HG02870 (cell line): ENCODE measurements around the gene FBRS.

Experiments used
- ATAC-seq: cut with Tn5 transposase; IDR thresholded peaks from one replicate; pipeline ENCODE4 v1.9.1; 2021; ENCODE audit warnings: mild to moderate bottlenecking, moderate library complexity; ENCODE audit not compliant: unreplicated experiment

The FBRS gene

DNA sequence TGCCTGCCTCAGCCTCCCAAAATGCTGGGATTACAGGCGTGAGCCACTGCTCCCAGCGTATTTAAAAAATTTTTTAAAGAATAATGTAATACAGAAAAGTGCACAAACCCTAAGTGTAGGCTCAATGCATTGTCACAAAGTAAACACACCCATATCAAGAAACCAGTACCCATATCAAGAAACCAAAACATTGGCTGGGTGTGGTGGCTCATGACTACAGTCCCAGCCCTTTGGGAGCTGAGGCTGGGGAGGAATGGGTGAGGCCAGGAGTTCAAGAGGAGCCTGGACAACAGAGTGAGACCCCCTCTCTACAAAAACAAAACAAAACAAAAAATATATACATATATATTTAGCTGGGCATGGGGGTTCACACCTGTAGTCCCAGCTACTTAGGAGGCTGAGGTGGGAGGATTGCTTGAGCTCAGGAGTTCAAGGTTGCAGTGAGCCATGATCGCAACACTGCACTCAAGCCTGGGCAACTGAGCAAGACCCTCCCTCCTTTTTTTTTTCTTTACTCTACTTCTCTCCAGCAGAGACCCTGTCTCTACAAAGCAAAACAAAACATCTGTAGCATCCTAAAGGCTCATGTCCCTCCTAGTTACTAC lies 16.8 kb upstream of the FBRS start:
- ATAC-seq = no peak

DNA sequence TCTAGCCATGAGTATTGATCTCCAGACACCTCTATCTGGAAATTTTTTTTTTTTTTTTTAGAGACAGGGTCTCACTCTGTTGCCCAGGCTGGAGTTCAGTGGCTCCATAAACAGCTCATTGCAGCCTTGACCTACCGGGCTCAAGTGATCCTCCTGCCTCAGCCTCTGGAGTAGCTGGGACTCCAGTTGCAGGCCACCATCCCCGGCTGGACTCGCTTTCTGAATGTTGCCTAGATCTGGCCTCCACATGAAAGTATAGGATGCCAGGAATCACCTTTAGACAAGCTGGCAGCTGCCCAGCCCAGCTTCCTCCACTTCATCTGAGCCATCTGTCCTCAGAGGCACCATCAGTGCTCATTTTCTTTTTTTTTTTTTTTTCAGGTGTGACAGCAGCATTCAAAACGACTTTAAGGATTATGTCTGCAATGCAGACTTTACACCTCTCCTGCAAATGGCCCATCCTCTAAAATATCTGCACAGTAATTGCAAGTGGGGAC lies 13.8 kb upstream of the FBRS start:
- ATAC-seq = no peak

DNA sequence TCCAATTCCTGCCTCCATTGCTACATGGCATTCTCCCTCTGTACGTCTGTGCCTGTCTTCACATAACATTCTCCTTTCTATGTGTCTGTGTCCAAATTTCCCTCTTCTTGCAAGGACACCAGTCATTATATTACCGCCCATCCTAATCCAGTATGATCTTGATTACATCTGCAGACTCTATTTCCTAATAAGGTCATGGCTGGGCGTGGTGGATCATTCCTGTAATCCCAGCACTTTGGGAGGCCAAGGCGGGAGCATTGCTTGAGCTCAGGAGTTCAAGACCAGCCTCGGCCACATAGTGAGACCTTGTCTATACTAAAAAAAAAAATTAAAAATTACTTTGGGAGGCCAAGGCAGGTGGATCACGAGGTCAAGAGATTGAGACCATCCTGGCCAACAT lies 12.5 kb upstream of the FBRS start:
- no peak for ATAC-seq

DNA sequence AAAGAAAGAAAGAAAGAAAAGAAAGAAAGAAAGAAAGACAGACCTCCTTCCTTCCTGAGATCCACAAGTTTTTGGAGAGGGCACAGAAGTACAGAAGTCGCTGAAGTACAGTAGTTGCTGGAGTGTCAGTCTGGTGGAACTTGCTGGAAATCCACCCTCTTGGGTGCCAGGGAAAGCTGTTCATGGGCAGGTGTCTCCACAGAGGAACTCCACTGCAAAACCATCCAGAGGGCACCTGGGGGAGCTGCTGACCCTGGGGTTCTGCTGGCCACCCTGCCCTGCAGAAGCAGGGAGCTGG lies 11.0 kb upstream of the FBRS start:
- ATAC-seq = no peak

DNA sequence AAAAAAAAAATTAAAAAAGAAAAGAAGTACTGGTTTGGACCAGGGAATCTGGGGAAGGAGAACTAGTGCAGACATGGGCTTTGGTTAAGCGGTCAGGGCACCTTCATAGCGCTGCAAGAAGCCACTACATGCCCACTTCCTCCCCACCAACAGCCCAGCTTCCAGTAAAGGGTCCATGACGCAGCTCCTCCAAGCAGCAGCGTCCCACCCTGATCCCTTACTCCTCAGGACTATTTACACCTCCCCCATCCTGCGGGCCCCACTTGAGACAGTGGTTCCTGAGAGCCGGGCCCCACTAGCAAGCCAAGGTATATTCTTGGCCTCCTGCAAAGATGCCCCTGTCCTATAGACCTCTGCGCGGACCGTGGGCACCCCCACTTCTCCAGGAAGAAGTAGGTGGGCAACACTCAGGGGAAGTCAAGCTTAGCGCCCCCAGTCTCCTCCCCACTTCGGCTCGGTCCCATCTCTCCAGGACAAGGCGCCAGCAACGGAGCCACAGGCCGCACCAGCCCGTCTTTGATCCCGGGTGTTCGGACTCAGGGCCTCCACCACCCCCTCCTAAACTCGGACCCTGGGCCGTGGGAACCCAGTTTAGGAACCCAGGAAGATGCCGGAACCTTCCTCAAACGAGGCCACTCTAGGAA lies 8.4 kb upstream of the FBRS start:
- no peak for ATAC-seq

DNA sequence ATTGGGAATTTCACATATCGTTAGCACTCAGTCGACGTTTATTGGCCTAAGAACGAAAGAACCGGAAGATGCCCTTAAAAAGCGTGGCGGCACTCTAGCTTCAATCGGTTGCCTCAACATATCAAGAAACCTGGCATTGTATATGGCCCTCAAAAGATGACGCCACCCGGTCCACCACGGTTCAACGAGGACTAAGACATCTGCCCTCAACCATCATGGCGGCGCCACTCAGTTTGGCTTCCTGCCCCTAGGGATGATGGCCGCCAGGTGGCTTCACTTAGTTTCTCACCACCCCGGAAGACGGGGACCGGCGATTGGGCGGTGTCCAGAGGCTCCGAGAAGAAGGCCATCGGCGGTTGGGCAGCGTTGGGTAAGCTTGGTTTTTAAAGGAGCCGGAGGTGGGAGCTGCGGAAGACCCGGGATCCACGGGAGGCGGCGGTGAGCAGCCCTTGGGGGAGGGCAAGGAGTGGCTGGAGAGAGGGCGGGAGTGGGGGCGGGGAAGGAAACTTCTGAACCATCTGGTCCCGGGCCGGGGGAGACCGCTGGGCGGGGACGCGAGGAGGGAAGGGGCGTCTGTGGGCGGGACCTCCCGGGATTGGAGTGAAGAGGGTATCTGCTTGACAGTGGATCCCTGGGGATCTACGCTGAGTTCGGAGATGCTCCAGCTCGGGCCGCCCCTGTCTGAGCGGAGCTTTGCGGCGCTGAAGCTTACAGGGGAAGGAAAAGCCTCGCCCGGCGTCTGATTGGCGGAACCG lies 7.7 kb upstream of the FBRS start, which contains the start of gene PRR14:
Gene PRR14 (plus strand): TSS at position 592 of the 755 bp plus-strand sequence. CDS start 686 bp downstream, outside the sequence.
- ATAC-seq = peak; percentile 60

DNA sequence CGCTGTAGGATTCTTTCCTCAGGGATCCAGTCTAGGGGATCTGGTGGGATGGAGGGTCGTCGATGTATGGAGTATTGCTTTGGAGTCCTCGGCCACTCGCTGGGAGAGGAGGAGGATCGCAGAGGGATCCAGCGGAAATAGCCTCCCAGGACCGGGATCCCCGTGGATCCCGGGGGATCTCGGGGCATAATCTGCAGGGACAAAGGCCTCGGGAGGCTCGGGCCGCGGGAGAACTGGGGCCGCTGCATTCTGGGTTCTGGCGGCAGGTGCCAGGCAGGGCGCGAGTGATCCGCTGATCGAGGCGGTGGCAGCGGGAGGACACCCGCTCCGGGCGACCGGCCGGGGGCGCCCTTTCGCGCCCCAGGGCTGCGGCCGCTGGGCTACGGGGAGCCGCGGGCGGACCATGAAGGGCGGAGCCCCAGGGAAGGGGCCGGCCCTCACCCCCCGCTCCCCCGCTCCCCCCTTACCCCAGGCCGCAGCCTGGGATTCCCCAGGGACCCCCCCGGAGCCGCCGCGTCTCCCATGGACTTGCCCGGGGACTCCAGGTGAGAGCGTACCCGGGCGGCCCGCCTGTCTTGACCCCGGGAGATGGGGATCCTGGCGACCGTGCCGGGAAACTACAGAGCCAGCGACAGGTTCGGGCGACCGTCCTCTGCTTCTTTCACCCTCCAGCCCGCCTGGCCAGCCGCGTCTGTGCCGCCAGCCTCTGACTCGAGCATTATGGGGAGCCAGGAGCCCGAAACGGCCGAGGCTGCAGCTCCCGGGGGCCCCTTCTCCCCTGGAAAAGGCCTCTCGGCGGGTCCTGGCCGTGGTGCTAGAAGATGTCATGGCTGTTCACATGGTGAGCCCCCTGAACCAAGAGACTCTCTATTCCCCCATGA lies 6.9 kb upstream of the FBRS start:
- ATAC-seq = peak; percentile 41

DNA sequence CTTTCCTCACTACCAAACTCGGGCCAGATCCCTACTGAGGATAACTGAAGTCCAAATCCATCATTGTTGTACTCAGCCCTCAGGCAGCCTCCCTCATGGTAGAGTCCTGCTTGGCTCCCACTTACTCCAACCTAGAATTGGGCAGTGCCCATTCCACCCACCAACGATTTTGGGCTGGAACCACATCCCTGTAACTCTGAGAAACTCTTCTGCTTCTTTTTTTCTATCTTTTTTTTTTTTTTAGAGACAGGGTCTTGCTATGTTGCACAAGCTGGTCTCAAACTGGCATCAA lies 6.3 kb upstream of the FBRS start:
- ATAC-seq = no peak

DNA sequence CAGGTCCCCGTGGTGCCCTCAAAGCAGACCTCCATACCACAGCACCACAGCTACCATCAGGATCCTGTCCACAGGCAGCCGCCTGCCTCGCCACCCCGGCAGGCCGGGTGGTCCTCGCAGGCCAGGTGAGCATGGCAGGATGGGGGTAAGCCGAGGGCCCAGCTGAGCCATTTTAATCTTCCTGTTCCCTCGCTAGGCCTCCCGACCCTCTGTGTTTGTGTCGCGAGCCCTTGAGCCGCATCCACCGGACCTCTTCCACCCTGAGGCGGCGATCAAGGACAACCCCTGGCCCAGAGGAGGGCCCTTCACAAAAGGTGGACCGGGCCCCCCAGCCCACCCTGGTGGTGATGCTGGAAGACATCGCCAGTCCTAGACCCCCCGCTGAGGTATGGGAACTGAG lies 5.5 kb upstream of the FBRS start:
- no peak for ATAC-seq

DNA sequence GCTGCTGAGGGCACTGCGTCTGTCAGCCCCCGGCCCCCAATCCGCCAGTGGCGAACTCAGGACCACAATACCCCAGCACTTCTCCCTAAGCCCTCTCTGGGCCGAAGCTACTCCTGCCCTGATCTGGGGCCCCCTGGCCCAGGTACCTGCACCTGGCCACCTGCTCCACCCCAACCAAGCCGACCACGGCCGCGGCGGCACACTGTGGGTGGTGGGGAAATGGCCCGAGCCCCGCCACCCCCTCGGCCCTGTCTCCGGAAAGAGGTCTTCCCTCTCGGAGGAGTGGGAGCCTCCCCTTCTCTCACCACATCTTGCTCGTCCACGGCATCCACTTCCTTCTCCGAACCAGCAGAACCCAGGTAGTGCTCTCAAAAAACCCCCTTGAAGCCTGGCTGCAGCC lies 3.4 kb upstream of the FBRS start:
- ATAC-seq = no peak

DNA sequence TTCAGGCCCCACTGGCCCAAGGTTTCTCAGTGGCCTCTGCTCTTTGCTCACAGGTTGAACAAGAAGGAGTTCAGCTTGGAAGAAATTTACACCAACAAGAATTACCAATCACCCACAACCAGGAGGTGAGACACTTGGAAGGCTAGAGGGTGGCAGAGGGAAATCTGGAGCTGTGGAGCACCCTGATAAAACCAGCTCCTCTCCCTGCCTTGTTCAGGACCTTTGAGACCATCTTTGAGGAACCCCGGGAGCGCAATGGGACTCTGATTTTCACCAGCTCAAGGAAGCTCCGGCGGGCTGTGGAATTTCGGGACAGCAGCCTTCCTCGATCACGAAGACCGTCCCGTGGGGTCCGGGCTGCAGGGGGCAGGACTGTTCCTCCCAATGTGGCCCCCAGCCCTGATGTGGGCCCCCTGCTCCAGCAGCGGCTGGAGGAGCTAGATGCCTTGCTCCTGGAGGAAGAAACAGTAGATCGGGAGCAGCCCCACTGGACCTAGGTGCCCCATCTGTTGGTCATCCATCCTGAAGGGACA lies 2.4 kb upstream of the FBRS start:
- ATAC-seq = no peak

DNA sequence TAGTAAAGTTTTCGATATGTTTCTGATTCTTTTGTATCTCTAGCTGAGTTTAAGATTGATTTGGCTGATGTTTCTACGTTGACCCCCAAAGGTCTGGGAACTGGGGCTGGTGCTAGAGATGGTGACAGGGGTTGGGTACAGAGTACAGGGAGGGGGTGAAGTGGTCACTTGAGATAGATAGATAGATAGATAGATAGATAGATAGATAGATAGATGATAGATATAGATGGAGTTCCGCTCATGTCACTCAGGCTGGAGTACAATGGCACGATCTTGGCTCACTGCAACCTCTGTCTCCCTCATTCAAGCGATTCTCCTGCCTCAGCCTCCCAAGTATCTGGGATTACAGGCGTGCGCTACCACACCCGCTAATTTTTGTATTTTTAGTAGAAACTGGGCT lies 1.8 kb upstream of the FBRS start:
- ATAC-seq = no peak

DNA sequence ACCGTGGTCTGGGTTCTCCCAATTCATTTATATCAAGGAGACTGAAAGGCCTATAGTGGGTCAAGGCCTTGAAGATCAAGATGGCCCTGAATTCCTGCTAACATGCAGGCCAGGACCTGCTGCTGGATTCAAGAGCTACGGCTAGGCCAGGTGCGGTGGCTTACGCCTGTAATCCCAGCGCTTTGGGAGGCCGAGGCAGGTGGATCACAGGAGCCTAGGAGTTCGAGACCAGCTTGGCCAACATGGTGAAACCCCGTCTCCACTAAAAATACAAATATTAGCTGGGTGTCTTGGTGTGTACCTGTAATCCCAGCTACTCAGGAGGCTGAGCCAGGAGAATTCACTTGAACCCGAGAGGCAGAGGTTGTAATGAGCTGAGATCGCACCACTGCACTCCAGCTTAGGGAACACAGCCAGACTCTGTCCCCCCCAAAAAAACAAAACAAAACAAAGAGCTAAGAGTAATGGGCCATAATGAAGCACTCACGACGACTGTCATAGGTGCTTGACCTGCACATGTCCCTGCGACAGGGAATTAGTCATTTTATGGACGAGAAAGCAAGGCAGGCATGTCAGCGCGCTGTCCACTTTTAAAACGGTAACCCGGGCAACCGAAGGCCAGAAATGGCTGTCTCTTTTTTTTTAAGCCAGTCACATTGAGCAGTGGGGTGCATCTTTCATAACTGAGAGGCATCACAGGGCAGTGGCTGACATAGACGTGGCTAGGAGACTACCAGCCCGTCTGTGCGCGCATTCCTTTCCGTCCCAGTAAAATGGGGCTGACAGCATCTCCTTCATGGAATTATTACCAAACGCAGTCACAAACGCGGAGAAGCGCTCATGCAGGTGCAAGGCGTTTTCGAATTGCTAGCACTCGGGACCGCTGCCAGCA lies 1.0 kb upstream of the FBRS start:
- ATAC-seq = no peak

DNA sequence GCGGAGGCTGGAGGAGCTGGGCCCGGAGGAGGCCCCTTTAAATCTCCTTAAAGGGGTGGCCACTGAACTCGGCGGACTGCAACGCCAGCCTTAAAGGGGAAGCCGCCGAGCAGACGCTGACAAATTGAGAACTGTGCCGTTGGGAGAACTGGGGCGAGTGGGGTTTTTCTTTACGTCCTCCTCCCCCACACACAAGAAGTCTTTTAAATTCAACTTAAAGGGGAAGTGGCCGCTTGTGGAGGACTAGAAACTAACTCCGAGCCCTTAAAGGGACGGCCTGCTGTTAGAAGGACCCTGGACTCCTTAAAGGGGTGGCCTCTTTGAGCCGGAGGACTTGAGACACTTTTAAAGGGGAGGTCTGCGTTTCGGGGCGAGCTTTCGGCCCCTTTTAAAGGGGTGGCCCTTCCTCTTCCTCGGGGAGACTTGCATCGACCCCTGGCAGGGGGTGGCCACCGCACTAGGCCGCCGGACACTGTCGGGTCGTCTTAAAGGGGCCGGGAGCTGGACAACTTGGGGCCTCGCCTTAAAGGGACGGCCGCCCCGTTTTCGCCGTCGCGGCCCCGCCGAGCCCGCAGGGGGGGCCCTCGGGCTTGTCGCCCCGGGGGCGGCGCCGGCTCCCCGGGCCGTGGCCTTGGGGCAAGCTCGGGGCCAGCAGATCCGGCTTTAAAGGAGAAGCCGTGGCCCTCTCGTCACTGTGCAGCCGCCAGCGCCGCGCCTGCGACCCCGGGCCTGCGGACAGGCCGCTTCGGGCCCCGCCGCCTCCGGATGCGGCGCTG lies 688 bp downstream of the FBRS start:
- ATAC-seq = peak; percentile 36

DNA sequence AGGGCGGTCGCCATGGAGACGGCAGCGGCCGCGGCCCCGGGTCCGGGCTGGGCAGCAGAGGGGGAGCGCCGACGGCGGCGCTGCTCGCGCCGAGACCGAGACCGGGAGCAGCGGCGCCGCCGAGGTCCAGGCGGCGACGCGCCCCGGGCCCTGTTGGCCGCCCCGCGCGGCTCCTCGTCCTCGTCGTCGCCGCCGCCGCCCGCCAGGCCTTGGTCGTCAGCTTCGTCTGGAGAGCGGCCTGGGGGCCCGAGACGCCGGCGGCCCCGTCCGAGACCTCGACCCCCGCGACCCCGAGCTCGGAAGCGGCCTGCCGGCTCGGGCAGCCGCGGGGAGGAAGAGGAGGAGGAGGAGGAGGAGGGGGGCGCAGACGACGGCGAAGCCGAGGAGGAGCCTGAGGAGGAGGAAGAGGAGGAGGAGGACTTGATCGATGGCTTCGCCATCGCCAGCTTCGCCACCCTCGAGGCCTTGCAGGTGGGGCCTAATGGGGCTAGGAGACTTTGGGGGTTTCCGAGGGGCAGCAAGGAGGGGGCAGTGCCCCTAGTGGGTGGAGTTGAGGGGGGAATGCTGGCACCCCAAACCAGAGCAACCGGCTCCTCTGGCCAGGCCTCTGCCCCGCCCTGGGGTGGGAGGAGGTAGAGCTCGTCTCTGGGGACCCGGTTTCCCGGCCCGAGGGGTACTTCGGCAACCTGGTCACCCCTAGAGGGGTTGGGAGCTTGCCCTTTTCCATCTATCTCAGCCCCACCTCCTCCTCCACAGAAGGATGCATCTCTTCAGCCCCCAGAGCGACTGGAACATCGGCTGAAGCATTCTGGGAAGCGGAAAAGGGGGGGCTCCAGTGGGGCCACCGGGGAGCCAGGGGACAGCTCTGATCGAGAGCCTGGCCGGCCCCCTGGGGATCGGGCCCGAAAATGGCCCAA lies 1.5 kb downstream of the FBRS start:
- ATAC-seq = no peak

DNA sequence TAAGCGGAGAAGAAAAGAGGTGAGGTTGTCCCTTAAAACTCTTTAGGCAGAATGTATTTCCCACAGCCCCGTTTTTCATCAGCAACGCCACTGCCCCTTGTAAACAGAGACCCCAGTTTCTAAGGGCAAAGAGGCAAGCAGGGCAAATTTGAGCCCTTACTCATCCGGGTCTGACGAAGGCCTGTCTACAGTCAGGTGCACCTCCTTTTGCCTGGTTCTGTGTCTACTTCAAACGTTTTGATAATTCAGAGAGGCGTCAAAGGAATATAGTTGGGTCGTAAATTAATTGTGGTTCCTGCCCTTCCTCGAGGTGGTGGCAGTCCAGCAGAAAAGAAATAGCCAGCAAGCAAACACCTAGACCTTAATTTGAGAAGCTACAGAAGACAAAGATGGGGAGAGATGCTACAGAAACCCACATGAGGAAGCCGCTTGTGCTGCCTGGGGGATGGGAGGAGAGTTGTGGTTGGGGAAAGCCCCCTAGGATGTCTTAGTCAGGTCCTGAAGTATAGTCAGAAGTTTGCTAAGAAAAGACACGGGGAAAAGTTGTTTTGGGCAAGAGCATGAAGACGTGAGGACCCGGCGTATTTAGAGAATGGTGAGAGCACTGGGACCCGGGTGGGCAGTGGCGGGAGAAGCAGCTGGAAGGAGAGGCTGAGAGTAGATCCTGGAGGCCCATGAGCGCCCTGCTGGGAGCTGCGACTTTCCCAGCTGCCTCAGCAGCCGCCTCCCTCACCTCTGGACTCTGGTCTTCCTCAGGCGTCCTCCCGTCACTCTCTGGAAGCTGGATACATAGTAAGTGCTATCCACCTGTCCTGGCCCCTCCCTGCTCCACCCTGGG lies 2.4 kb downstream of the FBRS start:
- ATAC-seq = no peak

DNA sequence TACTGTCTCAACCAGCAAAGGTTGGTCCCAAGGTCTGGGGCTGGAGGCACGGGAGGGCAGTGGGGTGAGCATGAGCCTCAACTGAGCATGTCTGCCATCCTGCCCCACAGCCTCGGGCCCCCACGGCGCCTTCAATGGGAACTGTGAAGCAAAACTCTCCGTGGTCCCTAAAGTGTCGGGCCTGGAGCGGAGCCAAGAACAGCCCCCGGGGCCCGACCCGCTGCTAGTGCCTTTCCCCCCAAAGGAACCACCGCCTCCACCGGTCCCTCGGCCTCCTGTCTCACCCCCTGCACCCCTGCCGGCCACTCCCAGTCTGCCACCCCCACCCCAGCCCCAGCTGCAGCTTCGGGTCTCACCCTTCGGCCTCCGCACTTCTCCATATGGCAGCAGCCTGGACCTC lies 4.2 kb downstream of the FBRS start:
- no peak for ATAC-seq

DNA sequence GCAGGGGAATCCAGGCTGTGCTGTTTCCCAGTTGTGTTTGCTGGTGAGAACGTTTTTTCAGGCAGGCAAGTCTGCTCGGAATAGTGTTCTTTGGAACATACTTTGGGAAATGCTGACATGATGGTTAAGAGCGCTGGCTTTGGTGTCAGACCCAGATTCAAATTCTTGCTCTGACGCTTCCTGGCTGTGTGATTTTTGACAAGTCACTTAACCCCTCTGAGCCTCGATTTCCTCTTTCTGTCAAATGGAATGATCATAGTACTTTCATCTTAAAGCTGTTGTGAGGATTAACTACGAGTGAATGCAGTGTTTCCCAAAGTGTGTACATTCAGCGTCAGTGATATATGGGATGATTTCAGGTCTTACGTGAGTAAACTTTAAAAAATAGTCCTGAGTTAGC lies 4.8 kb downstream of the FBRS start:
- ATAC-seq = no peak
